ENCODE measurements around the gene ALPG.
"Not testable (repeated sequence)": the region's sequence is repeated elsewhere in the genome, so short reads cannot be mapped to it uniquely, and the experiment has no call there.

ALPG gene

DNA sequence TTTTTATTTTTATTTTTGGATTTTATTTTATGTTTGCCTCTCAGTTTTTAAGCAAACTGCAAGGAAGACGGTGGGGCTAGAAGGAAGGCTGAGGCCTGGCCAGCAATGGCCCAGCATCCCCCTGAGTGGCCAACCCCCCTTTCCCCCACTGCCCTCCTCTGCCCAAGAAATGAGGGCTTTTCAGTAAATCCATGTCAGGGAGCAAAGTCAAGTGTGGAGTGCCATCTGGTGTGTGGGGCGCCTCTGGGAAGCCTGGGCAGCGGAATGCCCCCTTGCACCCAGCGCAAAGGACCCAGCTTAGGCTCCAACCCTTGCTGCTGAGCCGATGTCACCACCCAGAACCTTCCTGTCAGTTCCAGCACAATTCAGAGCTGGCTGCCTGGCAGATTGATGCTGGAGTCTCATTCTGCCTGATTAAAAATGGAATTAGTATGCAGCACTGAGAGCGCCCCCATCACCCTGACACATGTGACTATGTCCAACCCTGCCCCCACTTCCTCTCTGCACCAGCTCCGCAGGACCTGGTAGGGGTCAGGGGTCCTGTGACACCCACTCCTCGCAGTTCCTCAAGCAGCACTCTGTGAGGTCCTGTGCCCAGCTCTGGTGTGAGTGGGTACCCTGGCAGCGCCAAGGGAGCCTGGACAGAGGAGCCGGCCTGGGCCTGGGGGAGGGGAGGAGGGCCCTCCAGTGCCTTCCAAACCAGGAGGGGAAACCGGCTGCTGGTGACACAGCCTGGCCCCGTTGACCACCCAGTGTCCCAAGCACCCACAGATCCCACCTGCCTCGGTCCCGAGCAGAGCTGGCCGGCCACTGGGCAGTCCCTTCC lies 37.3 kb upstream of the ALPG start:
- TF ChIP-seq JUND (IDR thresholded peaks at IDR 0.05; ENCODE audit: low read depth): no peak
- DNase-seq (ENCODE audit: low read depth in 1 of 2, low spot score in 1 of 2): no peak
- in situ Hi-C loops (cut with HindIII; ENCODE audit: low pct_unique_long_range_greater_than_20kb, low sequenced_read_pairs): no loop called here

DNA sequence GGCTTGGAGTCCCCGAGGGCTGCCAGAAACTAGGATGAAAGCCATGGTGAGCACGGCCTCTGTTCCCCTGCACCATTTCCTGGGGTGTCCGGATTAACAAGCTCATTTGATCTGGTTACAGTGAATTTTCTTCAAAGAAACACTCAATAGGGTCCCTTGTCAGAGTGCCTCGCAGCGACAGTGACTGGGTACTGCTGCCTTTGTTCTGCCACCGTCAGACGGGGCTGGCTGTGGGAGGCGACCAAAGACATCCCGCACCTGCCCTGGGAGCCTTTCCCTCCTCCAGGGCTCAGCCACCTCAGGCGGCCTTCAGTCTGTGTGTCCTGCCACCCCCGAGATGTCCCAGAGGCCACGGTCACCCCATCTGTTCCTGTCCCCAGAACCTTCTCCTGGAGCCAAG lies 36.6 kb upstream of the ALPG start:
- DNase-seq (ENCODE audit: low read depth in 1 of 2, low spot score in 1 of 2); in situ Hi-C loops (cut with HindIII; ENCODE audit: low pct_unique_long_range_greater_than_20kb, low sequenced_read_pairs): not testable (repeated sequence)

DNA sequence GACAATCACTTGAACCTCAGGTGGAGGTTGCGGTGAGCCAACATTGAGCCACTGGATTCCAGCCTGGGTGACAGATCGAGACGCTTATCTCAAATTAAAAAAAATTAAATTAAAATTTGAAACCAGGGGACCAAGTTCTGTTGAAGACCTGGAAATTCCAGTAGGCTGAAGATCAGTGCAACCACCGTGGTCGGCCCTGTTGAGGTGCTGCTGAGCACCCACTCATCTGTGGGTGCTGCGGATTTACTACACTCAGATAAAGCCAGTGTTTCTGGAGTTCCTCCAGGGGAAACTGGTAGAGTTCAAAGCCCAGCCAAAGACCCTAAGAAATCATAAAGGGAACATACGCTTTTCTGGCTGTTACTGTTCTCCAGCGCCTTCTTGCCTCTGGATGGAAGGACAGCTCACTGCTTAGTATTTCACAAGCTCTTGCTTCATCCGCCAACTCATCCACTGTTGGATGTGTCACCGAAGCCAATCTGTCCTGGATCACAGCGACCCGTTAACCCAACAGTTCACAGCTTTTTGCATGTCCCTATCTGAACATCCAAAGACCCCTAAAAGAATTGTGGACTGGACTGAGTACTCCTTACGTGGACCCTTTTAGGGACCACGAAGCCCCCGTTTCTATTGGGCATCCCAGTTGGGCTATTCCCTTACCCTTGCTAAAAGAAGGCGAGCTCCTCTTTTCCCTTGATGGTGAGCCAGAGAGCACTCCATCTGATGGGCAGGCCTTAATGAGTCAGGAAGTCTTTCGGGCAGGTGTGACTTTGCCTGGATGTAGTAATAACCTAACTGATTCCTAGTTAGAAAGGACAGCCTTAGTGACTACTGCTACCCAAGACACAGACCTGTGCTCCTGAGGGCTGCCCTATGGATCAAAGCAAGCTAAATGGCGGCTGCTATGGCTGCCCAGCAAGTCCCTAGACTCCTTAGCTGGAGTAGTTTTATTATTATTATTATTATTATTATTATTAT lies 34.1 kb upstream of the ALPG start:
- in situ Hi-C loops (cut with HindIII; ENCODE audit: low pct_unique_long_range_greater_than_20kb, low sequenced_read_pairs): no loop called here
- no peak for TF ChIP-seq JUND (IDR thresholded peaks at IDR 0.05; ENCODE audit: low read depth)
- DNase-seq (ENCODE audit: low read depth in 1 of 2, low spot score in 1 of 2): no peak

DNA sequence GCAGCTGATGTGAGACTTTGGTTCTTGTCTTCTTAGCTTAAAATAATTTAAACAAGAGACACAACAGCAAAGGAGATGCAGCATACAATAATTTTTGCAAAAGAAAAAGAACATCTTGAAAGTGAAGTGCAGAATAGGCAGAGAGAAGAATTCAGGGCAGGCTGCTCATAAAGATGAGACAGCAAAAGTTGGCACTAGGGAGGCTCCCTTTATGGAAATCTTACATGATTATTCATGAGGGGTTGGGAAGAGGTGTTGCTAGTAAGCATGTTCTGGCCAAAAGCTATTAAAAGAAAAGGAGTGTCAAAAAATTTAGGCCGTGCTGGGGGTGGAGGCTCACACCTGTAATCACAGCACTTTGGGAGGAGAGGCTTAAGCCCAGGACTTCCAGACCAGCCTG lies 32.3 kb upstream of the ALPG start:
- TF ChIP-seq JUND (IDR thresholded peaks at IDR 0.05; ENCODE audit: low read depth): no peak
- in situ Hi-C loops (cut with HindIII; ENCODE audit: low pct_unique_long_range_greater_than_20kb, low sequenced_read_pairs): no loop called here
- no peak for DNase-seq (ENCODE audit: low read depth in 1 of 2, low spot score in 1 of 2)

DNA sequence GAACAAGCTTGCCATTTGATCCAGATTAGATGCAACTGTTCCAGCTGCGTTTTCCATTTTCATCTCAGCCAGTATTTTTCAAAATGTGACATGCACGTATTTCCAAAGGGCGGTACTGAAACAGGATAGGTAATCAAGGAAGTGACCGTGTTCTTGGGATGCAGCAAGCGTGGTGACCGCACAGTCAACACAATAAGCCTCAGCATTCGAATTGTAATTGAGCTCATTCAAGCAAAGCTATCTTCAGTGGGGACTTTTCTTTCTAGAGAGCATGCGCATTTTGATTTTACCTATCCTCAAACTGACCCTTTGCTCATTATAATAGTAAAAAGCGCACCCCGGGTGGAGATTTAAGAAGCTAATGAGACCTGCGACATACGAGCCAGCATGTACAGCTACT lies 31.5 kb upstream of the ALPG start:
- in situ Hi-C loops (cut with HindIII; ENCODE audit: low pct_unique_long_range_greater_than_20kb, low sequenced_read_pairs): no loop called here
- DNase-seq (ENCODE audit: low read depth in 1 of 2, low spot score in 1 of 2): no peak
- no peak for TF ChIP-seq JUND (IDR thresholded peaks at IDR 0.05; ENCODE audit: low read depth)

DNA sequence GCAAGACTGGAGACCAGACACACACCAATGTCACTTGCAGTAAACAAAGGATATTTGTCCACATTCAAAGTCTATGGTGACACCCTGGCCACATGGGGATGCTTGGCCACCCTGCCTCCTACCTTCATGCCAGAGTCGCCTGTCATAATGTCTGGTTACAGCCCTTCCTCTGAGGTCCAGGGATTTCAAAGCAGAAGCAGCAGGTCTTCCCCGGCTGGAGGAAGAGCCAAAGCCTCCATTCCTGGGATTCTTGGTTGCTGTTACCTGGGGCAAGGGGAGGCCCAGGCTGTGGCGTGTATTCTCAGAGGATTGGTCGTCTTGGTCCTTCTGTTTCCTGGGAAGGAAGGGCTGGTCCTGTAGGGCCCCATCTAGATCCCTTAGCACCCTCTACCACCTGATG lies 30.4 kb upstream of the ALPG start:
- DNase-seq (ENCODE audit: low read depth in 1 of 2, low spot score in 1 of 2): no peak
- in situ Hi-C loops (cut with HindIII; ENCODE audit: low pct_unique_long_range_greater_than_20kb, low sequenced_read_pairs): no loop called here
- TF ChIP-seq JUND (IDR thresholded peaks at IDR 0.05; ENCODE audit: low read depth): no peak

DNA sequence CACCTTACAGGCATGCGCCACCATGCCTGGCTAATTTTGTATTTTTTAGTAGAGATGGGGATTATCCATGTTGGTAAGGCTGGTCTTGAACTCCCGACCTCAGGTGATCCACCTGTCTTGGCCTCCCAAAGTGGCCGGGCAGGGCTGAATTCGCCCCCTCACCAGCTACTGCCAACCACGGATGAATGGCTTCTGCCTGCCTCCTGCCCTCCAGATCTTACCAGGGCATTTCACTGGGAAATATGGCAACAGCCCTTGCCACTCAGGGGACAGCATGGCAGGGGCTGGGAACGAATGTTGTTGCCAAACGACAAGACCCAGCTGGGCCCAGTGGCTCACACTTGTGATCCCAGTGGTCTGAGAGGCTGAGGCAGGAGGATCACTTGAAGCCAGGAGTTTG lies 29.9 kb upstream of the ALPG start:
- DNase-seq (ENCODE audit: low read depth in 1 of 2, low spot score in 1 of 2): no peak
- TF ChIP-seq JUND (IDR thresholded peaks at IDR 0.05; ENCODE audit: low read depth): no peak
- in situ Hi-C loops (cut with HindIII; ENCODE audit: low pct_unique_long_range_greater_than_20kb, low sequenced_read_pairs): no loop called here

DNA sequence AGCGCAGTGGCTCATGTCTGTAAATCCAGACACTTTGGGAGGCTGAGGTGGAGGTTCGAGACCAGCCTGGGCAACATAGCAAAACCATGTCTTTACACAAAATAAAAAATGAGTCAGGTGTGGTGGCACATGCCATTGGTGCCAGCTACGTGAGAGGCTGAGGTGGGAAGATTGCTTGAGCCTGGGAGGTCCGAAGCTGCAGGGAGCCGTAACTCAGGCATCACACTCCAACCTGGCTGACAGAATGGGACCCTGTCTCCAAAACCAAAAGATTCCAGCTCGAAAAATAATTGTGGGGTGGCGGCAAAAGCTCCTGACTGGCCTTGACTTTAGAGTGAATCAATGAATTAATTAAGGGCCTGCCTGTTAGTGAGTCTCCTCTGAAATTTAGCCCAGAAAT lies 29.3 kb upstream of the ALPG start:
- TF ChIP-seq JUND (IDR thresholded peaks at IDR 0.05; ENCODE audit: low read depth): no peak

DNA sequence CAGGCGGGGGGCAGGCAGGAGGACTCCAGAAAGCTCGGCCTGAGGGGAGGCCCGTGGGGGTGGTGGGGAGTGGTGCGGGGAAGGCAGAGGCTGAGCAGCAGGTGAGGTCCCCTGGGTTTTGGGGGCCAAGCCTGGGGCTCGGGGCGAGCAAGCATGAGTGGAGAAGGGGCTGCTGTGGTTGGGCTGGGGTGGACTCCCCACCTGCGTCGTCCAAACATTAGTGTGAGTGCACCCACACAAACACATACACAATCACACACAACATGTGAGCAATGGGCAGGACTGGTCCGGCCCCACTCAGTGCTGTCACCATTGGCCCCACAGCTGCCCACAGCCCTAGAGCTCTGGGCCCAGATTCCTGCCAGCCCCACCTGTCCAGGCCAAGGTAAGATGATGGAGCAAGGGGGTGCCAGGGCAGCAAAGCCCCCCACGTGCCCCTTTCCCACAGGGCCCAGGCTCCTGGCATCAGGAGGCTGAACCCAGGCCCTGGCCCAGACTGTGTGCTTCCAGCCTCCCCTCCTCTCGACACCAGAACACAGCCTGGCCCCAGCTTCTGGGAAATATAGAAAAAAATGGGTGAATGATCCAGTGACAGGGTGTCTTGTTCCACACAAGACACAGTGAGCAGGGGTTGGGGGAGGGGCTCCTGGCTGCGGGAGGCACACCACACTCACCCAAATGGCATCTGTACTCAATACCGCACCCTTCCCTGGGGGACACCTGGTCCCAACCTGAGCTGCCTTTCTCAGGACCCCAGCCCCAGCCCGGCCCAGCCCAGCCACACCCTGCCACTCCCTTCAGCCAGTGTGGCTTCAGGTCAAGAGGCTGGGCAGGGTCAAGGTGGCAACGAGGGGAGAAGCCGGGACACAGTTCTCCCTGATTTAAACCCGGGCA lies 28.6 kb upstream of the ALPG start:
- no peak for TF ChIP-seq JUND (IDR thresholded peaks at IDR 0.05; ENCODE audit: low read depth)
- in situ Hi-C loops (cut with HindIII; ENCODE audit: low pct_unique_long_range_greater_than_20kb, low sequenced_read_pairs): no loop called here
- no peak for DNase-seq (ENCODE audit: low read depth in 1 of 2, low spot score in 1 of 2)

More for the DNA sequence above, 29.3 kb upstream of the ALPG start:
- in situ Hi-C loops (cut with HindIII; ENCODE audit: low pct_unique_long_range_greater_than_20kb, low sequenced_read_pairs): no loop called here
- DNase-seq (ENCODE audit: low read depth in 1 of 2, low spot score in 1 of 2): no peak

DNA sequence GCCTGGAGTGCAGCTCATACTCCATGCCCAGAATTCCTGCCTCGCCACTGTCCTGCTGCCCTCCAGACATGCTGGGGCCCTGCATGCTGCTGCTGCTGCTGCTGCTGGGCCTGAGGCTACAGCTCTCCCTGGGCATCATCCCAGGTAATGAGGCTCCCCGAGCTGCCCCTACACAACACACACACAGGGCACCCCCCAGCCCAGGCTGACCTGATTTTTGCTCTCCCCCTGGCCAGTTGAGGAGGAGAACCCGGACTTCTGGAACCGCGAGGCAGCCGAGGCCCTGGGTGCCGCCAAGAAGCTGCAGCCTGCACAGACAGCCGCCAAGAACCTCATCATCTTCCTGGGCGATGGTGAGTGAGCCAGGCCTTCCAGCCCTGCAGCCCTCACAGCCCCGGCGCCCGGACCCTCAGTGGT lies 27.9 kb upstream of the ALPG start, which contains the start of gene ALPP:
Gene ALPP, plus strand, starts transcription at position 17 of the 417 bp plus-strand sequence. Its CDS starts 52 bp downstream, at position 69.
- in situ Hi-C loops (cut with HindIII; ENCODE audit: low pct_unique_long_range_greater_than_20kb, low sequenced_read_pairs); DNase-seq (ENCODE audit: low read depth in 1 of 2, low spot score in 1 of 2): not testable (repeated sequence)

DNA sequence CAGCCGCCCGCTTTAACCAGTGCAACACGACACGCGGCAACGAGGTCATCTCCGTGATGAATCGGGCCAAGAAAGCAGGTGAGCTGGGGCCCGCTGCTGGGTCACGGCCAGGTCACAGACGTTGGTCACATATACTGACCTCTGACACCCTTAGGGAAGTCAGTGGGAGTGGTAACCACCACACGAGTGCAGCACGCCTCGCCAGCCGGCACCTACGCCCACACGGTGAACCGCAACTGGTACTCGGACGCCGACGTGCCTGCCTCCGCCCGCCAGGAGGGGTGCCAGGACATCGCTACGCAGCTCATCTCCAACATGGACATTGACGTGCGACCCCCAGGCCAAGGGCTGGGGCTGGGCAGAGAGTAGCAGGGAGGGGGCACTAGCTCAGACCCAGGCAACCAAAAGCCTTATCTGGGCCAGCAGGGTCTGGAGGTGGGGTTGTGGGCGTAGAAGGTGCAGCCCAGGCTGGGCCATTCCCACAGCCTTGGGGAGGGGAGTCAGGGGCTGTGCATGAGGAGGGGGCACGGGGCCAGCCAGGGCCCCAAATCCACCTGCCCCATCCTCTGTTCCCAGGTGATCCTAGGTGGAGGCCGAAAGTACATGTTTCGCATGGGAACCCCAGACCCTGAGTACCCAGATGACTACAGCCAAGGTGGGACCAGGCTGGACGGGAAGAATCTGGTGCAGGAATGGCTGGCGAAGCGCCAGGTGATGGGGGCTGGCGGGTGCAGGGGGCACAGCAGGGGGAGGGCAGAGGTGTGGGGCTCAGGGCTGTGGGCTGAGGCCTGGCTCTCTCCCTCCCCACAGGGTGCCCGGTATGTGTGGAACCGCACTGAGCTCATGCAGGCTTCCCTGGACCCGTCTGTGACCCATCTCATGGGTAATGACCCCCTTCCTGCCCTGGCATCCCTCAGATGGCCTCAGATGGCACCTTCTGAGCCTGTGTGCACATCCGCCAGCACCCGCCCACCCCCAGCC lies 26.7 kb upstream of the ALPG start:
- in situ Hi-C loops (cut with HindIII; ENCODE audit: low pct_unique_long_range_greater_than_20kb, low sequenced_read_pairs); DNase-seq (ENCODE audit: low read depth in 1 of 2, low spot score in 1 of 2): not testable (repeated sequence)

DNA sequence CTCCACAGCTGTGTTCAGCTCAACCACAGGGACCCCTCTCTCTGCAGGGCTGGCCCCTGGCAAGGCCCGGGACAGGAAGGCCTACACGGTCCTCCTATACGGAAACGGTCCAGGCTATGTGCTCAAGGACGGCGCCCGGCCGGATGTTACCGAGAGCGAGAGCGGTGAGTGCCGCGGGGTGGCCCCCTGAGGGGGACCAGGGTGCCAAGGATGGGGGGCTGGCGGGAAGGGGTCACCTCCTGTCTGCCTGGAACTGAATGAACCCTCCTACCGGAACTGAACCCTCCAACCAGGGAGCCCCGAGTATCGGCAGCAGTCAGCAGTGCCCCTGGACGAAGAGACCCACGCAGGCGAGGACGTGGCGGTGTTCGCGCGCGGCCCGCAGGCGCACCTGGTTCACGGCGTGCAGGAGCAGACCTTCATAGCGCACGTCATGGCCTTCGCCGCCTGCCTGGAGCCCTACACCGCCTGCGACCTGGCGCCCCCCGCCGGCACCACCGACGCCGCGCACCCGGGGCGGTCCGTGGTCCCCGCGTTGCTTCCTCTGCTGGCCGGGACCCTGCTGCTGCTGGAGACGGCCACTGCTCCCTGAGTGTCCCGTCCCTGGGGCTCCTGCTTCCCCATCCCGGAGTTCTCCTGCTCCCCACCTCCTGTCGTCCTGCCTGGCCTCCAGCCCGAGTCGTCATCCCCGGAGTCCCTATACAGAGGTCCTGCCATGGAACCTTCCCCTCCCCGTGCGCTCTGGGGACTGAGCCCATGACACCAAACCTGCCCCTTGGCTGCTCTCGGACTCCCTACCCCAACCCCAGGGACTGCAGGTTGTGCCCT lies 25.2 kb upstream of the ALPG start:
- in situ Hi-C loops (cut with HindIII; ENCODE audit: low pct_unique_long_range_greater_than_20kb, low sequenced_read_pairs); DNase-seq (ENCODE audit: low read depth in 1 of 2, low spot score in 1 of 2): not testable (repeated sequence)

All from T47D (cell line).